Activated CD8-positive, alpha-beta T cell treated with anti-CD3 and anti-CD28 coated beads for 36 hours (primary cell): Measurements from ENCODE around the gene CHMP2B. TPM values are rescaled to one million over a fixed set of nuclear protein-coding genes. Genes with fewer than 3 reads are reported as not detected.

ENCODE experiments used
- ATAC-seq: fragments of 200-7000 bp; cut with Tn5 transposase; one replicate; pipeline ENCODE4 v1.10.0; 2021; ENCODE audit warnings: mild to moderate bottlenecking, moderate library complexity
- CTCF ChIA-PET: fragments of 350-600 bp; sonication (Branson Sonifier 250); formaldehyde crosslinking; loops from one replicate; lab custom pipeline; 2021; ENCODE audit warnings: antibody characterized with exemption; lab: Charles Lee
- POLR2A ChIA-PET: fragments of 350-600 bp; sonication (Branson Sonifier 250); formaldehyde crosslinking; loops from one replicate; lab custom pipeline; 2021; ENCODE audit warnings: antibody characterized with exemption; lab: Charles Lee
- DNase-seq: peaks from one replicate; pipeline ENCODE4 v3.0.0-alpha.2; 2020
- H3K27ac Mint-ChIP-seq: one replicate; pipeline ENCODE4 v1.8.0; 2021; ENCODE audit warnings: mild to moderate bottlenecking, mixed read lengths
- H3K27me3 Mint-ChIP-seq: one replicate; pipeline ENCODE4 v1.8.0; 2021; ENCODE audit warnings: mixed read lengths
- H3K36me3 Mint-ChIP-seq: one replicate; pipeline ENCODE4 v1.8.0; 2021; ENCODE audit warnings: low read depth, mixed read lengths
- H3K4me1 Mint-ChIP-seq: one replicate; pipeline ENCODE4 v1.8.0; 2021; ENCODE audit warnings: low read depth, mixed read lengths
- H3K4me3 Mint-ChIP-seq: one replicate; pipeline ENCODE4 v1.8.0; 2021; ENCODE audit warnings: mild to moderate bottlenecking, moderate library complexity, mixed read lengths
- H3K9me3 Mint-ChIP-seq: one replicate; pipeline ENCODE4 v1.8.0; 2021; ENCODE audit warnings: mixed read lengths
- CTCF ChIP-seq: fragments of 200-600 bp; IDR thresholded peaks from one replicate; pipeline ENCODE4 v1.8.0; 2022; ENCODE audit warnings: antibody characterized with exemption, mild to moderate bottlenecking
- intact Hi-C: fragments of 100-400 bp; cut with micrococcal nuclease; formaldehyde crosslinking; loops from one replicate; pipeline ENCODE4 v1.10.0; 2022
- total RNA-seq, 2 experiments: library from RNA; stranded (reverse); gene quantifications; one replicate each; pipeline ENCODE4 v1.2.3, GENCODE V29; 2021

Gene CHMP2B, protein sequence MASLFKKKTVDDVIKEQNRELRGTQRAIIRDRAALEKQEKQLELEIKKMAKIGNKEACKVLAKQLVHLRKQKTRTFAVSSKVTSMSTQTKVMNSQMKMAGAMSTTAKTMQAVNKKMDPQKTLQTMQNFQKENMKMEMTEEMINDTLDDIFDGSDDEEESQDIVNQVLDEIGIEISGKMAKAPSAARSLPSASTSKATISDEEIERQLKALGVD
- total RNA-seq: 10 to 100 TPM; 22.7 to 26.2 TPM

DNA sequence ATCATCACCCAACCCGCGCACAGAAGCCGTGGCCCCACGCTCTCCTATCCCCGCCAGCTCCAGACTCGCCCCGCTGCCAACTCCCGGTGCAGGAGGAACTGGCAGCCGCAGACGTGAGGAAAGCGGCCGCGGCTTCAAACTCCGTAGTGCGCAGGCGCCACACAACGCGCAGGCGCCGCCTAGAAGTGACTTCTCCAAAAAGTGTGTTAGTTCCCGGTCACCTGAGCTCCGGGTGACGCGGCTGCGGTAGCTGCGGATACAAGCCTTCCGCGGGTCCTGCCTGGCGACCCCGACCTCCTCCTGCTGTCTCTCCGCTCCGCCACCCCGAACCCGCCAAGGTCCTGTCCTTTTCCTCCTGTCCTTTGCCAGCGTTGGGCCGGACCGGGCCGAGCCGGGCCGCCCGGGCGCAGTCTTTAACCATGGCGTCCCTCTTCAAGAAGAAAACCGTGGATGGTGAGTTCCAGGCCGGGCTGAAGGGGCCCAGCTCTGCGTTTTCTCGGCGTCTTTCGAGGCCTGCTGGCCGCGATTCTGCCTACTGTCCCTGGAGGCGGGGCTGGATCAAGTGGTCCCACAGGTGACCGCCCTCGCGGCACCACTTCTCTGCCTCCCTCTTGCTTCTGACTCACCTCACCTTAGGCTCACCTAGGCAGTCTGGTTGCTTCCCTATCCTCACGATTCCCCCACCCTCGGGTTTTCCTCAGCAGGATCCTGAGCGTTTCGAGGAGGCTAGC, at the start of gene CHMP2B:
TSS of gene CHMP2B (plus strand) at position 206 of the 731 bp plus-strand sequence. CDS start at position 420, 214 bp downstream.
- intact Hi-C loops: no loop called here
- DNase-seq (peak; percentile 91), ATAC-seq (peak; percentile 94)
- no peak for TF ChIP-seq CTCF
- H3K4me3 Mint-ChIP-seq: peak within 1 kb of the TSS; percentile 95
- peak within 1 kb of the TSS; percentile 95 for H3K27ac Mint-ChIP-seq
- H3K27me3 Mint-ChIP-seq: peaks cover 6% of the 10 kb centered on the region
- peaks cover 37% of the 10 kb centered on the region for H3K4me1 Mint-ChIP-seq
- H3K36me3 Mint-ChIP-seq: no peaks in the 10 kb centered on the region
- peaks cover 2% of the 10 kb centered on the region for H3K9me3 Mint-ChIP-seq
- ChIA-PET POLR2A (interaction anchor here (0.6 to 1.7 kb wide), 2 partner anchors 20 to 832 kb away, joined by 3 to 4 read pairs; partner anchors contain the start of genes CGGBP1 and ZNF654), CTCF (interaction anchor here (1.3 kb wide), 1 partner anchor 33 kb away, joined by 3 read pairs; no protein-coding TSS in a partner anchor)

DNA sequence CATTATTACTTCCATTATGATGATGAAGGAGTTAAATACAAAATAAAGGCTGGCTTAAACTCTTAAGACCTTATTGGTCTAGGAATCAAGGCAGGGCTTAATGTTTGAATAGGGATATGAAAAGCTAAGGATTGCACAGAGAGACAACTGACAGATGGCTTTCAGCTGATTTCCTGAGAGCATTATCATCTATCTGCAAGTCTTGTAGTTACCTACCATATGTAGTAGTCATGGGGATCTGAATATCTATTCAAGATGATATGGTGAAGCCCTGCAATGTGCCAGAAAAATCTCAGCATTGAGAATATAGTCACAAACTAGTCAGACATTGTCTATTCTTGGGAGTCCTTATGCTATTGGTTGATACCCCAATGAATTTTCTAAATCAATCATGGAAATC, 47.5 kb upstream of the CHMP2B start:
- peaks cover 3% of the 10 kb centered on the region for H3K27me3 Mint-ChIP-seq
- no peaks in the 10 kb centered on the region for H3K36me3 Mint-ChIP-seq
- intact Hi-C loops: no loop called here
- ChIA-PET CTCF (interaction anchor here (0.8 to 5.3 kb wide), 2 partner anchors 9 to 11 kb away, joined by 3 to 34 read pairs; no protein-coding TSS in a partner anchor), POLR2A (no interaction called here)
- TF ChIP-seq CTCF: no peak
- H3K27ac Mint-ChIP-seq: no peak overlapping the region
- no peaks in the 10 kb centered on the region for H3K4me1 Mint-ChIP-seq
- no peak overlapping the region for H3K4me3 Mint-ChIP-seq
- no peak for DNase-seq
- no peak for ATAC-seq
- no peaks in the 10 kb centered on the region for H3K9me3 Mint-ChIP-seq

GRCh38 chr3:87181551-87181950, 45.6 kb upstream of the CHMP2B start:
- Mint-ChIP-seq H3K36me3 (no peaks in the 10 kb centered on the region), H3K9me3 (no peaks in the 10 kb centered on the region), H3K27me3 (peaks cover 6% of the 10 kb centered on the region), H3K4me3 (no peak overlapping the region), H3K4me1 (no peaks in the 10 kb centered on the region), H3K27ac (no peak overlapping the region)
- ATAC-seq: no peak
- intact Hi-C loops: no loop called here
- CTCF ChIA-PET: interaction anchor here (5.3 kb wide), 1 partner anchor 13 kb away, joined by 34 read pairs; no protein-coding TSS in a partner anchor
- POLR2A ChIA-PET: no interaction called here
- TF ChIP-seq CTCF: no peak
- DNase-seq: no peak

DNA sequence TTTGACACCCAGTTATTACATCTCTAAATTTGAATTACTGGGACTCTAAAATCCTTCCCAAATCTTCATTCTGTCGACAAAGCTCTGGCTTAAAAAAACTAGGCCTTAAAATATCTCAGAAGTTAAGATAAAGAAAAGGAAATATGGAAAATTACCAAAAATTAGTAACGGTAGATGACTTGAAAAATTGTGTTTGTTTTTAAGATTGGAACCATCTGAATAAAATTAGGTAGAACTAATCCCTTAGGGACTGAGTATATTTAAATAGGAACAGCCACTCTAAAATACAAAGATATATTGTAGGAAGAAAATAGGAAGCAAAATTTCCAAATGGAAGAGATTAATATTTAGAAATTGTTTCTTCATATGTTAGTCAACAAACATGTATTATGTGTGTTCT, 45.1 kb upstream of the CHMP2B start:
- ChIA-PET POLR2A (no interaction called here), CTCF (interaction anchor here (5.3 kb wide), 1 partner anchor 13 kb away, joined by 34 read pairs; no protein-coding TSS in a partner anchor)
- ATAC-seq: no peak

More for the DNA sequence above, 45.1 kb upstream of the CHMP2B start:
- Mint-ChIP-seq H3K4me3 (no peak overlapping the region), H3K9me3 (no peaks in the 10 kb centered on the region), H3K27ac (no peak overlapping the region), H3K27me3 (peaks cover 9% of the 10 kb centered on the region), H3K36me3 (no peaks in the 10 kb centered on the region), H3K4me1 (no peaks in the 10 kb centered on the region)
- intact Hi-C loops: no loop called here
- DNase-seq: no peak
- no peak for TF ChIP-seq CTCF
